Activated CD4-positive, CD25-positive, alpha-beta regulatory T cell treated with anti-CD3 and anti-CD28 coated beads, Interleukin-2, amount 50 U/mL, for 72 hours (primary cell): ENCODE measurements around the gene GLB1L2.

Experiments used
- DNase-seq: peaks from one replicate; pipeline ENCODE4 v3.0.0; 2021

Gene GLB1L2

DNA sequence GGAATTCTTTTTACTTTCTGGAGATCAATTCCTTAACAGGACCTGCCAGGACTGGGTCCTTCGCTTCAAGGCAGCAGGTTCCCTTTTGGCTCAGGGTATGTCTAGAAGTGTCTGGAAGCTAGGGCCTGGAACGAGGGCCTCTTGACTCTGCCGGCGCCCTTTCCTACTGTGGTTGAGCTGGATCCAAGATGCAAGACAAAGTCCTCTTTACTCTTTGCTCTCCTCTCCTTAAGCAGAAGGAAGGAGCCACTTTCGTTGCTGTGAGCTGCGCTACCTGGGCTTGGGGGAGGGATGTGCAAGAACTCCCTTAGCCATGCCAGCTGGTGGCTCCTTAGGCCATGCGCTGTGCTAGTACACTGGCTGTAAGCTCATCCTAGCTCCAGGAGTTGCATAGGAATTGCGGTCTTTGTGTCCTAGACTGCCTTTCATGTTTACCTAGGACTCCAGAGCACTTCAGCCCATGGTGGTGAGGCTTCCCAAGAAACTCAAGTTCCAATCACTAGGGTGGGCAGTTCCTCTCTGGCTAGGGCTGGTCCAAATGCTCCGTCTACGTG lies 18.1 kb downstream of the GLB1L2 start:
- peak; percentile 22 for DNase-seq

DNA sequence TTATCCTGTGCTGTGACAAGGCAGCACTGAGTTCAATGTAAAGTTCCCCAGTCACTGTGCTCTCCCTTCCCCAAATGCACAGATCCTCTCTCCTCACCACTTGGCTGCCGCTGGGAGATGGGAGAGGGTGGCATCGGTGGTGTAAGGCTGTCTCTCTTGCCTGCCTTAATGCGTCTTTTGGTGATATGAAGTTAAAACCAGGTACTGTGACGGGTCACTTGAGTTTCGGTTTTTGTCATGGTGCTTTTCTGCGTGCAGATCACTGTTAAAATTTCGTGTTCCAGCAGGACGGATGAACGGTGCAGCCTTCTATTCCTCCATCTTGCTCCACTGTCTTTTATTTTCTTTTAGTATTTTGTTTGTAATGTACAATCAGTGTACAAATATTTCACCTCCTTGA lies 18.6 kb downstream of the GLB1L2 start:
- no peak for DNase-seq

DNA sequence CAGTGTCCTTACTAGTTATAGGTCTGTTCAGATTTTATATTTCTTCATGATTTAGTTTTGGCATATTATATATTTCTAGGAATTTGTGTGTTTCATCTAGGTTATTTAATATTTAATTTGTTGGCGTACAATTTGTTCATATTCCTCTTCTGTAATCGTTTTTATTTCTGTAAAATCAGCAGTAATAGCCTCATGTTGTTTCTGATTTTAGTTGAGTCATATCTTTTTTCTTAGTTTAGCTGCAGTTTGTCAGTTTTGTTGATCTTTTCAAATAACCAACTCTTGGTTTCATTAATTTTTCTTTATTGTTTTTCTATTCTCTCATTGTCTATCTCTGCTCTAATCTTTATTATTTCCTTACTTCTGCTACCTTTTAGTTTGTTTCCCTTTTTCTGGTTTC lies 20.3 kb downstream of the GLB1L2 start:
- no peak for DNase-seq

DNA sequence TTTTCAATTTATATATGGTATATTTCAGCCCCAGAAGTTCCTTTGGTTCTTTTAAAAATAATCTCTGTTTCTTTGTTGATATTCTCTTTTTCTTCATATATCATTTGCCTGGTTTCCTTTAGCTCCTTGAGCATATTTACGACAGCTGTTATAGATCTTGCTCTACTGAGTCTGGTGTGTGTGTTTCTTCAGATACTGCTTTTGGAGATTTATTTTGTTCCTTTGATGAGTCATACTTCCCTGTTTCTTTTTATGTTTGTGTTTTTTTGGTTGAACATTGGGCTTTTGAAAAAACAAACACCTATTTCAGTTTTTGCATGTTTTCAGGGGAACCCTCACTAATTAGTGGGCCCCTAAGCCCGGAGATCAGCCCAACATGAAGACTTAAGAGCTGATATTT lies 23.3 kb downstream of the GLB1L2 start:
- DNase-seq: no peak

DNA sequence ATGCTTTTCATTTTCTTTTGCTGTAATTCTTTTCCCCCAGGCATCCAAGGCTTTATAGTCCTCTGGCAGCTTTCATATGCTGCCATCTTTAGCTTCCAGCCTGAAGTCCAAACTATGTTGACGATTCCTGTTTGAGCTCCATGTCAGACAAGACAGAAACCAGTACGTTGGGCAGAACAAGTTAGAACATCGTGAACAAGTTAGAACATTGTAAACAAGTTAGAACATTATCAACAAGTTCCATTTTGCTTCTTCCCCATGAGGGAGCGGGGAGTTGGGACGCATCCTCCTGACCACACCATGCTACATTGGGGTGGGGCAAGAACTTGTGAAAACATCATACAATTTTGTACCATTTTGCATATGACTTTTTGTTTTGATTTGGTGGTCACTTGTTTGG lies 23.9 kb downstream of the GLB1L2 start:
- DNase-seq: no peak

GRCh38 chr11:134356656-134357544 lies 25.1 kb downstream of the GLB1L2 start:
- DNase-seq: no peak

DNA sequence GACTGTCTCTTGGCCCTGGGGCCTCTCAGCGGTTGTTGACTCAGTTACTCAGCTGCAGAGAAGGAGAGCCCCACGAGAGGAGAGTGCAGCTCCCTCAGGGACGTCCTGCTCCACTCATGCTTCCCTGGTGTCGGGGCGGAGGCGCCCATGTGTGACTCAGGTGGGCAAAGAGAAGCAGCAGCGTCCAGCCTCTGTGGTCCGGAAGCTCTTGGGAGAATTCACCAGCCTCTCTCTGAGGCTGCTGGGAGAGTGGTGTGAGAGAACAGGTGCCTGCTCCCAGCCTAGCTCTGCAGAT lies 25.7 kb downstream of the GLB1L2 start:
- DNase-seq: no peak

GRCh38 chr11:134358165-134358855 lies 26.5 kb downstream of the GLB1L2 start:
- no peak for DNase-seq

DNA sequence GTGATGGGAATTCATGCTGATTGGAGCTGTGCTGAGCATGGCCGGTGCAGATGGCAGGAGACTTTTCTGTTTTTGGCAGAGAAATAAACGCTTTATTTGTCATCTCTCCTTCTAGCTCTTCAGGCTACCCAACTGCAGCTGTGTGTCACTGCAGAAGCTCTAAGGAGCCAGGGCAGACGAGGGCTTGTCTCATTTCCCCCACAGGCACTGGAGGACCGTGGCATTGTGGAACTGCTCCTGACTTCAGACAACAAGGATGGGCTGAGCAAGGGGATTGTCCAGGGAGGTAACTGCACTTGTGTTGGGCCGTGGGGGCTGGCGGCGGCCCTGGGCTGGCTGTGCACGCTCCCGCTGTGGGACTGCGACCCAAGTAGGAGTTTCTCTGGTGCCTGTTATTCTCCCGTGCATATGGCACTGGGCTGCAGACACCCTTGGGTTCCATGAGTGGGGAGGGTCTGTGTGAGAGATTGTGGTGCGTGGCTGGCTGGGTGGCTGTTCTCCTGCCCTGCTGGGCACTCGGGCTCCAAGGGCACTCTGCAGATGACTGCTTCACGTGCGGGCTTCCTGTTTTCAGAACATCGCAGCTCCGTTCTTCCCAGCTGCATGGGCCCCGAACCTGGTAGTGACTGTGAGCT lies 27.2 kb downstream of the GLB1L2 start:
- DNase-seq: no peak

DNA sequence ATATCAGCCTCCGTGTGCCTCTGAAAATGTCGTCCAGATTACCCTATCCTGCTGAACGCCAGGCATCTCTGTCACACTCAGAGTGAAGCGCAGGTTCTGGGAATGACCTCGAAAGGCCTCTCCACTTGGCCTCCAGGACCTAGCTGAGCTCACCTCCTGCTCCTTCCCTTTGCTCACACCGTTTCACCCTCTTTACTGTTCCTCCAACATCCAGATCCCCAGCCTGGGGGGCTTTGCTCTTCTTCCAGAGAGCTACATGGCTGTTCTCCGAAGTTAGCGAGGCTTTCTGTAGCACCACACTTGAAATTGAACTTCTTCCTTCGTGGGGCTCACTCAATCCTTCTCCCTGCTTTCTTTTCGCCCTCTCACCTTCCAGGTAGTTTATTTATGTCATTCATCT lies 27.9 kb downstream of the GLB1L2 start:
- no peak for DNase-seq

GRCh38 chr11:134360050-134360835 lies 28.5 kb downstream of the GLB1L2 start:
- peak; percentile 76 for DNase-seq

GRCh38 chr11:134361661-134362060 lies 29.9 kb downstream of the GLB1L2 start:
- no peak for DNase-seq

GRCh38 chr11:134362192-134362901 lies 30.6 kb downstream of the GLB1L2 start:
- DNase-seq: no peak

DNA sequence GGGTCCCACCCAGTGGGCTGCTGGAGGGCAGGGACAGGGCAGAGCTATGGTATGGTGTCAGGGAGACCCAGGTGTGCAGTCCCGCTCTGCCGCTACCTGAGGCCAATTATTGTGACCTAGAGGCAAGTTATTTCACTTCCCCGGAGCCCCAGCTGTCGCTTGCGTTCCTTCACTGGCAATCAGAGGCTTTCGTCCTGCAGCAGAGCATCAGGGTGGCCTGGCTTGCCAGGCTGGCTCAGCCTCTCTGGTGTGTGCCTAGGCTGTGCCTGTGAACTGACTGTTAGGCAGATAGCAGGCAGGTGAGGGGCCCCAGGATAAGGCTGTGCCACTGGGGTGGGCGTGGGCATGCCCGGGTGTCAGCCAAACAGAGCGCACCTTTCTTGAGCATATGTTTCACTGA lies 31.4 kb downstream of the GLB1L2 start:
- DNase-seq: no peak

- DNase-seq: no peak
Measured at GRCh38 chr11:134363592-134363991, 31.8 kb downstream of the GLB1L2 start.

GRCh38 chr11:134364261-134364660 lies 32.5 kb downstream of the GLB1L2 start:
- DNase-seq: no peak

- DNase-seq: no peak
Measured at GRCh38 chr11:134365011-134365925, 33.5 kb downstream of the GLB1L2 start.

- no peak for DNase-seq
Measured at GRCh38 chr11:134366254-134366653, 34.5 kb downstream of the GLB1L2 start.

DNA sequence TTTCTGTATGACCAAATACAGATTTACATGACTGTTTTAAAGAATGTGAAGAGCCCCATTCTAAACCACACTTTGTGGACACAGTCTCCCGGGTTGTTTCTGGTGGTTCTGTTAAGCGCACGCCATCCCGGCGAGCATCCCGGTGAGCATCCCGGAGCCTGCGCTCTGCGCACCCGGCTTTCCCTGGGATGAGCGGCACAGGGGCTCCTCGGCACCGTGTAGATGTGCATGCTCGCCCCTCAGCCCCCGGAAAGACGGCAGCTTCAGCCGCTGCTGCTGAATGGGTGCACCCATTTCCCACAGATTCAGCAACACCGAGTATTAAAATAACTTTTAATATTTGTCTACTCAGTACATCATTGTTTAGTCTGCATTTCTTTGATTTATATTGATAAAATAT lies 36.0 kb downstream of the GLB1L2 start:
- no peak for DNase-seq

GRCh38 chr11:134369656-134370525 lies 38.1 kb downstream of the GLB1L2 start:
- DNase-seq: no peak
